HG03469 (cell line): ENCODE results near the gene OR5AN1.

Experiments used
- ATAC-seq: cut with Tn5 transposase; IDR thresholded peaks from one replicate; pipeline ENCODE4 v1.9.1; 2021; ENCODE audit warnings: mild to moderate bottlenecking, moderate library complexity, moderate number of reproducible peaks; ENCODE audit not compliant: unreplicated experiment

The OR5AN1 gene

GRCh38 chr11:59418156-59418555 lies 59.5 kb downstream of the OR5AN1 start:
- ATAC-seq: no peak
